Ishikawa (cell line): ENCODE results near the gene GAB2.

Experiments used
- CEBPB ChIP-seq: IDR thresholded peaks from 2 replicates; pipeline ENCODE4 v1.6.1; 2012
- CREB1 ChIP-seq: IDR thresholded peaks from 2 replicates; pipeline ENCODE4 v1.6.1; 2012; ENCODE audit warnings: low read depth
- EGR1 ChIP-seq: IDR thresholded peaks from 2 replicates; pipeline ENCODE4 v1.6.1; 2012
- EP300 ChIP-seq: IDR thresholded peaks from 2 replicates; pipeline ENCODE4 v1.6.1; 2012; ENCODE audit warnings: borderline replicate concordance
- FOXM1 ChIP-seq: IDR thresholded peaks from 2 replicates; pipeline ENCODE4 v1.6.1; 2012; ENCODE audit warnings: low read depth, borderline replicate concordance
- NFIC ChIP-seq: IDR thresholded peaks from 2 replicates; pipeline ENCODE4 v1.6.1; 2012
- RAD21 ChIP-seq: IDR thresholded peaks from 2 replicates; pipeline ENCODE4 v1.6.1; 2012; ENCODE audit warnings: low read depth
- TAF1 ChIP-seq: IDR thresholded peaks from 2 replicates; pipeline ENCODE4 v1.6.1; 2012; ENCODE audit warnings: low read depth, mild to moderate bottlenecking
- TCF12 ChIP-seq: IDR thresholded peaks from 2 replicates; pipeline ENCODE4 v1.6.1; 2012; ENCODE audit warnings: low read depth
- TEAD4 ChIP-seq: IDR thresholded peaks from 2 replicates; pipeline ENCODE4 v1.6.1; 2012
- USF1 ChIP-seq: IDR thresholded peaks from 2 replicates; pipeline ENCODE4 v1.6.1; 2012
- YY1 ChIP-seq: IDR thresholded peaks from 2 replicates; pipeline ENCODE4 v1.6.1; 2012; ENCODE audit warnings: low read depth
- ZBTB7A ChIP-seq: IDR thresholded peaks from 2 replicates; pipeline ENCODE4 v1.6.1; 2012; ENCODE audit warnings: low read depth
- TF ChIP-seq, protein P1 (sequence below): IDR thresholded peaks from 2 replicates; pipeline ENCODE4 v1.6.1; 2012; ENCODE audit warnings: low read depth, mild to moderate bottlenecking
- TF ChIP-seq, protein P2 (sequence below): IDR thresholded peaks from 2 replicates; pipeline ENCODE4 v1.6.1; 2012

Gene GAB2

DNA sequence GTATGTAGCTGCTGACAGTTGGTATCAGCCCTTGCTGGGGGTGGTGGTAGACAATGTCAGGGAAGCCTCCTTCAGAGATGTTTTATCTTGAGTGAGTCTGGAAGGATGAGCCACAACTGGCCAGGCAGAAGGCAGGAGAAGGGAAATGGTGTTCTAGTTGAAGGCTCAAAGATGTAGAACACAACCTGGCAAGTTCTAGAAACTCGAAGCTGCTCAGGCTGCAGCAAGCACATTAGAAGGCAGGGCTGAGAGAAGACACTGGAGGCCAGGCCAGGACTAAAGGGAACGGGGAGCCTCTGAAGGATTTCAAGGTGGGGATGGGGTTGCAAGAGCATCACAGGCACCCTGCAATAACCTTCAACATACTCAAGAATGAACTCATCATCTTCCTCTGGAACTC is 188.5 kb downstream of the GAB2 start:
- TF ChIP-seq CREB1 (no peak), CEBPB (no peak), TAF1 (no peak), YY1 (no peak), ZBTB7A (no peak)
- TF ChIP-seq, protein P1, sequence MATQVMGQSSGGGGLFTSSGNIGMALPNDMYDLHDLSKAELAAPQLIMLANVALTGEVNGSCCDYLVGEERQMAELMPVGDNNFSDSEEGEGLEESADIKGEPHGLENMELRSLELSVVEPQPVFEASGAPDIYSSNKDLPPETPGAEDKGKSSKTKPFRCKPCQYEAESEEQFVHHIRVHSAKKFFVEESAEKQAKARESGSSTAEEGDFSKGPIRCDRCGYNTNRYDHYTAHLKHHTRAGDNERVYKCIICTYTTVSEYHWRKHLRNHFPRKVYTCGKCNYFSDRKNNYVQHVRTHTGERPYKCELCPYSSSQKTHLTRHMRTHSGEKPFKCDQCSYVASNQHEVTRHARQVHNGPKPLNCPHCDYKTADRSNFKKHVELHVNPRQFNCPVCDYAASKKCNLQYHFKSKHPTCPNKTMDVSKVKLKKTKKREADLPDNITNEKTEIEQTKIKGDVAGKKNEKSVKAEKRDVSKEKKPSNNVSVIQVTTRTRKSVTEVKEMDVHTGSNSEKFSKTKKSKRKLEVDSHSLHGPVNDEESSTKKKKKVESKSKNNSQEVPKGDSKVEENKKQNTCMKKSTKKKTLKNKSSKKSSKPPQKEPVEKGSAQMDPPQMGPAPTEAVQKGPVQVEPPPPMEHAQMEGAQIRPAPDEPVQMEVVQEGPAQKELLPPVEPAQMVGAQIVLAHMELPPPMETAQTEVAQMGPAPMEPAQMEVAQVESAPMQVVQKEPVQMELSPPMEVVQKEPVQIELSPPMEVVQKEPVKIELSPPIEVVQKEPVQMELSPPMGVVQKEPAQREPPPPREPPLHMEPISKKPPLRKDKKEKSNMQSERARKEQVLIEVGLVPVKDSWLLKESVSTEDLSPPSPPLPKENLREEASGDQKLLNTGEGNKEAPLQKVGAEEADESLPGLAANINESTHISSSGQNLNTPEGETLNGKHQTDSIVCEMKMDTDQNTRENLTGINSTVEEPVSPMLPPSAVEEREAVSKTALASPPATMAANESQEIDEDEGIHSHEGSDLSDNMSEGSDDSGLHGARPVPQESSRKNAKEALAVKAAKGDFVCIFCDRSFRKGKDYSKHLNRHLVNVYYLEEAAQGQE = no peak

GRCh38 chr11:78228467-78228866 is 189.2 kb downstream of the GAB2 start:
- TF ChIP-seq RAD21 (peak; percentile 84), CREB1 (no peak)

GRCh38 chr11:78227921-78228320 is 189.7 kb downstream of the GAB2 start:
- TF ChIP-seq YY1 (no peak), NFIC (no peak), RAD21 (no peak)

- TF ChIP-seq EGR1 = no peak
Observed at GRCh38 chr11:78226684-78227680, 190.6 kb downstream of the GAB2 start.

DNA sequence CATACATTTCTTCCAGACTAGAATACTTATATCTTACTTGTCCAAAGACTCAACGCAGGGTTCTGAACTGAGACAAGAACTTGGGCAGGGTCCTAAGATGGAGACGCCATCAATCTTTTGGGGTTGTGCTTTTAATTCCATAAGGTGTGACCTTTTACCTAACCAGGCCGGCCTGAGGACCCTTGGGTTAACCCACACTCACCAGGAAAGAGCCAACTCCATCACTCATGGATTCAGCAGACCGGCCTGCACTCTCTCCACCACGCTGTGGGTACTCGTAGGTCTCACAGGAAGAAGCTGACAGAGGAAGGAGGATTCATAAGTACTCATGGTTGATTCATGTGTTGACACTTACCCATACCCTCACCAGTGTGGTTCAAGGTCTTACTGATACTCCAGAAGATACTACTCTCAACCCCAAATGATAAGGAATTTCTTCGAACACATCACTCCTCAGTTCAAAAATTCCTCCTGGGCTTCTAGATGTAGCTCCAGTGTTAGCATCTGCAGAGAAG is 192.7 kb downstream of the GAB2 start:
- no peak for TF ChIP-seq CREB1
- no peak for TF ChIP-seq USF1
- no peak for TF ChIP-seq EP300
- TF ChIP-seq NFIC = no peak
- no peak for TF ChIP-seq TEAD4
- TF ChIP-seq FOXM1 = no peak
- TF ChIP-seq, protein P2, sequence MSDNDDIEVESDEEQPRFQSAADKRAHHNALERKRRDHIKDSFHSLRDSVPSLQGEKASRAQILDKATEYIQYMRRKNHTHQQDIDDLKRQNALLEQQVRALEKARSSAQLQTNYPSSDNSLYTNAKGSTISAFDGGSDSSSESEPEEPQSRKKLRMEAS = no peak
- TF ChIP-seq CEBPB = no peak
- TF ChIP-seq ZBTB7A = no peak
- TF ChIP-seq EGR1 = no peak
- no peak for TF ChIP-seq TCF12
- TF ChIP-seq YY1 = no peak

DNA sequence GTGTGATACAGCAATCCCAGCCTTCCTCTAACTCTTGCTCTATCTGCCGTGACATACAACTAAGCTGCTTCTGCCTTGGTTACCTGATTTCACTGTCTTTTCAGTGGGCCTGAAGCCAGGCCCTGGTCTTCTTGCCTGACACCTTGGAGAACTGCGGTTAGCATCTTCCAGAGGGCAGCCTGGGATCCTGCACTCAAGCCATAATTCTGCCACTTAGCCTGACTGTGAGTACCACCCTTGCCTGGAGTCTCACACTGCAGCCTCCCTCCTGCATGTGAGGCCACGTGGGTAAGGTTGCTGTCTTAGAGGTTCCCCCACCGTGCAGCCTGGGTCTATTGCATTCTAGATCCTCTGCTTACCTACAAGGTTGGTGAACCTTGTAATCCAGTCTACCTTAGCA is 193.1 kb downstream of the GAB2 start:
- TF ChIP-seq CREB1 = no peak
- TF ChIP-seq NFIC = no peak

- TF ChIP-seq ZBTB7A (no peak), EP300 (no peak), YY1 (no peak), CREB1 (no peak), TEAD4 (no peak), USF1 (no peak), EGR1 (no peak), RAD21 (no peak), TCF12 (no peak), FOXM1 (no peak), TAF1 (no peak), NFIC (no peak), CEBPB (no peak)
- TF ChIP-seq, protein P2 = no peak
- TF ChIP-seq, protein P1 = no peak
Observed at GRCh38 chr11:78223320-78223954, 194.2 kb downstream of the GAB2 start.
